NCI-H2081 (cell line): Measurements from ENCODE around the gene FAM227A.

Experiments
- DNase-seq, 2 experiments: peaks; one replicate each; lab custom pipeline; 2025; lab: John Stamatoyannopoulos, UW

Gene FAM227A

DNA sequence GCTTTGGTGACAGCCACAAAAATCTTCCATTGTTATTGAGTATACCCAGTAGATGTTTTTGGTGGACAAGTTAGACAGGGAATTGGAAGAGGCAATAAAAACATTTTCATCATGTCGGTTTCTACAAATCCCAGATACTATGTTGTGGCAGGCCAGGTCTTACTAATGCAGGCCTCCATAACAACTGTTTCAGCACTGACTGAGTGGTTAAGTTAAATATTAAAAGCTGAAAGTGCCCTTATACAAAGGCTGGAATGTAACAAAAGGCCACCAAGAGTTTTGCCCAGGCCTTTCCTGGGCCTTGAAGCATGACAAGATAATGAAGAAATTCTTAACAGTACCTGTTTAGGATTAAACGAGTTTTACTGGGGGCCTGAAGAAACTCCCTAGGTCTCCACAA, 115.5 kb downstream of the FAM227A start:
- no peak for DNase-seq

DNA sequence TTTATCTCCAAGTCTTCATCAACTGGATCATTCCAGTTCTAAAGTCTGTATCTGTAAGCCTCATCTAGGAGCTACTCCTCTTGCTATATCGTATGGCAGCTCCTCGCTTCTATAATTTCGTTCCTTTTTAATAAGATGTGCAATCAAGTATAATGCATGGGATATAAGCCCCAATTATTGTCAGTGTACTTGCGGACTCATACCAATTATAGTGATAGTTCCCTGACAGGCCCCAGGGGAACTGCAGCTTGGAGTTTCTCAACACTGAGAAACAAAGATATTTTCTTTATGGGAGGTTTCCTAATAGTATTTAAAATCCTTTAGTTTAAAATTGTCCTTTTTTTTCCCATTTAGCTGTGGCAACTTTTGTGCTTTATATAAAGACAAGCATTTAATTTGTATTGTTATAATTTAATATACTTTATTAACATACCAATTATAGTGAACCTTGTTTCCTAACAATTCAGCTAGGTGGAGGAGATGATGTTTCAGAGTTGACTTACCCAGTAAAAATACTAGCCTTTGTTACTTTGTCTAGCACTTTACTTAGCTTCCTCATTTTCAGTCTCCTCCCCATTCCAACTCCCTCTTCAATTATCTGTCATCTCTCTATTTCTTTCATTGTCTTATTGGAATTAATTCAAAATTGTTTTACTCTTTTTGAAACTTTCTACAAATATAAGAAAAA, 124.8 kb downstream of the FAM227A start:
- DNase-seq, result no peak
